GM11168 (cell line): Measurements from ENCODE around the gene MEGF11.

Experiments used
- in situ Hi-C: fragments of 300-500 bp; cut with MboI; formaldehyde crosslinking; loops from one replicate; pipeline ENCODE4 v1.12.0; 2022; ENCODE audit warnings: low sequenced_read_pairs; ENCODE audit not compliant: unreplicated experiment

MEGF11 gene

GRCh38 chr15:66045542-66045941, 208.0 kb downstream of the MEGF11 start:
- in situ Hi-C loops, result no loop called here

DNA sequence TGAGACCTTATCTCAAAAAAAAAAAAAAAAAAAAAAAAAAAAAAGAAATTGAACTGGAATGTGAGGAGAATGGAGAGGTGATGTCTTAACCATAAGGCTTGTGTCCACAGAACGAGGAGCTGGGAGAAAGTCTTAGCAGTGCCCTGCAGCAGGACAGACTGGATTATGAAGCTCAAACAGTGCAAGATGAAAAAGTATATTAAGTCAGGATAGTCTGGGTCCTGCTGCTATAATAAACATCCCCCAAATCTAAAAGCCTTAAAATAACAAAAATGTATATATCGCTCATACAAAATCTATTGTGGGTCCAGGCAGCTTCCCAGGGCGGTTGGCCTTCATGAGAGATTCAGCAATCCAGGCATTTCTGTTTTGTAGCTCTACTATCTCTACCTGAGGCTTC, 208.7 kb downstream of the MEGF11 start:
- in situ Hi-C loops, result no loop called here

GRCh38 chr15:66043264-66043663, 210.3 kb downstream of the MEGF11 start:
- in situ Hi-C loops, result no loop called here

GRCh38 chr15:66042624-66043023, 210.9 kb downstream of the MEGF11 start:
- in situ Hi-C loops, result no loop called here

DNA sequence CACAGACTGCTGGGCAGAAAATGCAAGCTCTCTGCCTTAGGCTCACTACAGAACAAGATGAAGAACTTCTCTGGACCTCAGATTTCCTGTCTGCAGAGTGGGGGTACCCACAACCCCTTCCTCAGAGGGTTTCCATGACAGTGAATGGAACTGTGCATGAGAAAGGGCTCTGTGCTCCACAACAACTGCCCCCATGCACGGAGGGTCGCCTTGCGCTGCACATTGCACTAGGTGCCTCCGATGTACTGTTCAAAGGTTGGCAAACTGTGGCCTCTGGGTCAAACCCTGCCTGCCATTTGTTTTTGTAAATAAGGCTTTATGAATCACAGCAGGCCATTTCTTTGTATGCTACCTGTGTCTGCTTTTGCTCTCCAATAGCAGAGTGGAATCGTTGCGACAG, 212.3 kb downstream of the MEGF11 start:
- in situ Hi-C loops, result no loop called here

DNA sequence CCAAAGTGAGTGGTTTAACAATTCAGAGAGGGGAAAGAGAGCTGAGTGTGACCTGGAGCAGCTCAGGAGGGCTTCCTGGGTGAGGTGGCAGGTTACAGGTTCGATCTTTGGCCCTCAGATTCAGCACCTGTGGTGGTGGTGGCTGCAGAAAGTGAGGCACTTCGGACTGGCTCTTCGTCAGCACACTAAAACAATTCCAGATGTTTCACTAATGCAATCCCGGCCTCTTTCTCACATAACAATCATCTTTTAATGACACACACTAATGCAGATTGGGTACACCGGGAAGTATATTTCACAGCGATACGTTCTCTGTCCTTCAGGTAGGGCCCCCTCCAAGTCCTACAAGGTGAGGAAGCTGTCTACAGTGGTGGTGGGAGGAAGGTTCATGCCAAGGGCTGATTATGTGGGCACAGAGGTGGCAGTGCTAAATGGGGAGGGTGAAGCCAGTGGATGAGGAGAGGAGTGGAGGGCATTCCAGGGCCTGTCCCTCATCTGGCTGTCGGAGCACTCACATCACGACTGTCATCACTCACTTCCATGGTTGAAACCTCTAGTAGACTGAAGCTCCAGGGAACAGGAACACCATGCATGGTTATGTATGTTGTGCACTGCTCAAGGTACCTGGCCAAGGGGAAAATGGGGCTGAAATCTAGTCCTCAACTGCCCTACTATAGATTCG, 213.2 kb downstream of the MEGF11 start:
- in situ Hi-C loops, result no loop called here

GRCh38 chr15:66039117-66039871, 214.3 kb downstream of the MEGF11 start:
- in situ Hi-C loops, result no loop called here

DNA sequence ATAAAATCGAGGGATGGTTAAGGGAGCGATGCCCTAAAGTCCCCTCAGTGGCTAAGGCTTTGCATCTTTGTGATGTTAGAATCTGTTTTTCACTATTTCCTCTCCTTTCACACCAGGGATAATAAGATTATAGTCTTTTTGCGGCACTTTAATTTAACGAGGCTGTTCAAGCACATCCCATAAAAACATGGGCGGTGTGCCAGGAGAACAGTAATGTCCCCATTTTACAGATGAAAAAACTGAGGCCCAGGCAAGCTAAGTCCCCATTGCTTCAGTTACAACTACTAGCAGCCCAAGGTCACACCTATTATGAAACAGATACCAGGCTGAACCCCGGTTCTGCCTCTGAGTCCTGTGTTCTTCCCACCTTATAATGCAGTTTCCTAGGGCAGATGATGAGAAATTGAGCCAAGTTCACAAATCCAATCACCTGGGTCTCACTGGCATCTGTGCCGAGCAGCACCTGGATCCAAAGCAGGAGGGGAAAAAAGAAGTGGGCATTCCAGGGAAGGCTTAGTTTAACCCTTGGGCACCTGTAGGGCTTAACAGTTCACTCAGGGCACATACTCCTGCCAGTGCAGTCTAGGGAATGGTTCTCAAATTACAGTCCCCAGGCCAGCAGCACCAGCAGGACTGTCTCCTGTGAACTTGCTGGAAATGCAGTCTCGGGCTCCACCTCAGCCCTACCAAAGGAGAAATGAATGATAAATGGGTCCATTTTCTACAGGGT, 215.0 kb downstream of the MEGF11 start:
- in situ Hi-C loops, result no loop called here

DNA sequence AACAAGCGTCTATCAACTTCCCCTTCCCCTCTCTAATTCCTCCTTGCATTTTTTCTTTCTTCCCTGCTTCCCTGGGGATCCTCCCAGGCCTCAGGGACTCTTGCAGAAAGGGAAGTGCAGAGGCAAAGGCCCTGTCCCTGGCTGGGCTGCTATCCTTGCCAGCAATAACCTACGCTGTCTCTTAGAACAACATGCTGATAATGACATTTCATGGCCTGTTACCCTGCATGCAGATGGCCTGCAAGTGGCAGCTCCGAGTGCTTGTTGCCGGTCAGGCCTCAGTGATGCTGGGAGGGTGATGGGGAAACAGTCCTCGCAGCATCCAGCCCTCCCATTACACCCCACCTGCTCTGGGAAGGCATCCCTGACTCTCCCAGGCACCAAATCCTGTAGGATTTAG, 216.7 kb downstream of the MEGF11 start:
- in situ Hi-C loops, result no loop called here

GRCh38 chr15:66035901-66036300, 217.6 kb downstream of the MEGF11 start:
- in situ Hi-C loops, result no loop called here

DNA sequence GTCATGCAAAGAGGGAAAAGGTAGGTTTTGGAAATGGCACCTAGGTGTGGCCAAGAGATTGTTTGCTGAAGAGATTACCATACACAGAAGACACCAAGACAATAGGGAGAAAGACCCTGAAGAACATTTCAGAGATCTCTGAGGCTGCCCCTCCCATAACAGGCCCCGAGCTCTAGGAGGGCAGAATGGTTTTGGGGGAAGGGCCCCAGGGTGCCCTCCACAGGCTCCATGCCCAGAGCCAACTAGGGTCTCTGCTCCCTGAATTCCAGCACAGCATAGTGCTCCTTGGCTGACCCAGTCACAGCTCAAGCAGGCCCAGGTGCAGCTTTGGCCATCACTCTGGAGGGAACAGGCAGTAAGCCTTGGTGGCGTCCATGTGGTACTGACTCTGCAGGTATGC, 220.4 kb downstream of the MEGF11 start:
- in situ Hi-C loops, result no loop called here

DNA sequence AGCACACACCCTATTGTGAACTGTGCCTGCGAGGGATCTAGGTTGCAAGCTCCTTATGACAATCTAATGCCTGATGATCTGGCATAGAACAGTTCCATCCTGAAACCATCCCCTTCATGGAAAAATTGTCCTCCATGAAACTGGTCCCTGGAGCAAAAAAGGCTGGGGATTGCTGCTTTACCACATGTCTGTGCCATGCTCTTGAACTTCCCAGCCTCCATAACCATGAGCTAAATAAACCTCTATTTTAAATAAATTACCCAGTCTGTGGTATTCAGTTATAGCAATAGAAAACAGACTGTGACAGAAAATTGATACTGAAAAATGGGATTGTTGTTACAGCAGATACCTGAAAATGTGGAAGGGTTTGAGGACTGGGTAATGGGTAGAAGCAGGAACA, 221.5 kb downstream of the MEGF11 start:
- in situ Hi-C loops, result no loop called here

DNA sequence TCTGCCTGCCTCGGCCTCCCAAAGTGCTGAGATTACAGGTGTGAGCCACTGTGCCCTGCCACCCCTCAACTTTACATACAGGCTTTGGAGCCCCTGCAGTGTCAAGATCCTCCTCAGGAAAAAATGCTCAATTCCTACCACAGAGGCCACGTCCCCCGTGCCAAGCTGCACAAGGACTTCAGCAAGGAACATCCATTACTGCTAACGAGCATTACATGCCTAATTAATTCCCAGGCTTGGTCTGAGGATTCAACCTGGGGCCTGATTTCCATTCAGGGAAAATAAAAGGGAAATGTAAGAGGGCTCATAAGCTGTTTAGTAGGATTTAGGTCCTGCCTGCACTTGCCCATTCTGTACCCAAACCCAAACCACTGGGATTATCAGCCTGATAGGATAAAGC, 222.9 kb downstream of the MEGF11 start:
- in situ Hi-C loops, result no loop called here

DNA sequence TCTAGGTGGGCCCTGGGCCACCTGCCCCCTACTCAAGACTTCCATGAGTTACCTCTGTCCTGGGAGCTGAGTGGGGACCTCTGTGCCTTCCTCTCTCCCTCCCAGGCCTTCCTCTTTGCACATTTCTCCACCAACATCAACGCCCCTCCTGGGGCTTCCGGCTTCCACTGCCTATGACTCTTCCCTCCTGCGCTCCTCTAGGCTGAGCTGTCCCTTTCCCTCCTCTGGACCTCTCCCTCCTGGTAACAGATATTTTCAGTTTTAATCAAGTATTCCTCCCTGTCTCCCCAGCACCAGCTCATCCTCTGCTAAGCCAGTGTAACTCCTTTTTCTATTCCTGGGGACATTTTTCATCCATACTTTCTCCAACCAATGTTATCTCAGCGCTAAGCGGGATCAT, 223.9 kb downstream of the MEGF11 start:
- in situ Hi-C loops, result no loop called here

- in situ Hi-C loops, result no loop called here
Measured at GRCh38 chr15:66027268-66027805, 226.2 kb downstream of the MEGF11 start.

DNA sequence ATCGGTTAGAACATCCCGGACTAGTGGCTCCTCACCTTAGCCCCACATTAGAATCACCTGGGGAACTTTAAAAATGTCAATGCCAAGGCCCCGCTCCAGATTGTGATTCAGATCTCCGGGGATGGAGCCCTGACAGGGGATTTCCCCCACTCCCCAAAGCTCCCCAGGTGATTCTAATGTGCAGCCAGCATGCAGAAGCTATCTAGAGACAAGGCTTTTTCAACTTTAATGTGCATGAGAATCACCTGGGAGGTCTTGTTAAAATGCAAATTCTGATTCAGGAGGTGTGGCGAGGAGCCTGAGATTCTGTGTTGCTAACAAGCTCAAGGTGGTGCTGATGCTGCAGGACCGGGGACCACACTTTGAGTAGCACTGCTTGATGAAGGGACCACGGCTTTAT, 227.6 kb downstream of the MEGF11 start:
- in situ Hi-C loops, result no loop called here

GRCh38 chr15:66025015-66025452, 228.5 kb downstream of the MEGF11 start:
- in situ Hi-C loops, result no loop called here

GRCh38 chr15:66024116-66024515, 229.4 kb downstream of the MEGF11 start:
- in situ Hi-C loops, result no loop called here

- in situ Hi-C loops, result no loop called here
Measured at GRCh38 chr15:66023311-66023972, 230.1 kb downstream of the MEGF11 start.

DNA sequence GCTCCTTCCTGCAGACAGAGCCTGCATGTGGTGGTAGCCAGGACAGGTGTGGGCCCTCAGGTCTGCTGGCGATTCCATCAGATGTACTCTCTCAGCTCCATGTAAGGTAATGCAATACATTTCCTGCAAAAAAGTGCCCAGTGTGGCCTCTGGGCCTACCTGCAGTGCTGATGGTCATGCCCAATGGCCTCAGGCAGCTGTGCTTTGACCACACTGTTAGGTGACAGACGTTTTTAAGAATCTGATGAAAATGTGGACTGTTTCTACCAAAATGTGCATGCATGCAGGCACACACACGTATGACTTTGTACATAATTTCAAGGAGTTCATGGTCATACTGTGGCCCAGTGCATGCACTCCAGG, 231.4 kb downstream of the MEGF11 start:
- in situ Hi-C loops, result no loop called here
